Astrocyte of the spinal cord (primary cell): Measurements from ENCODE around the gene NRXN2.

ENCODE experiments used
- DNase-seq: peaks from one replicate; pipeline ENCODE4 v3.0.0; 2011; ENCODE audit warnings: low read depth, low spot score
- H3K4me3 ChIP-seq: 2 replicates; pipeline ENCODE4 v1.5.1; 2011; ENCODE audit warnings: low read depth, mild to moderate bottlenecking, low read length, moderate library complexity
- CTCF ChIP-seq: IDR thresholded peaks from 2 replicates; pipeline ENCODE4 v1.5.1; 2012; ENCODE audit warnings: low read depth, mild to moderate bottlenecking, low read length, inconsistent platforms
- in situ Hi-C: cut with HindIII; loops from 2 replicates; pipeline ENCODE4 v1.10.0; 2017; ENCODE audit warnings: low sequenced_read_pairs

NRXN2 gene

GRCh38 chr11:64759131-64759721 lies 36.2 kb upstream of the NRXN2 start:
- H3K4me3 ChIP-seq: no peak overlapping the region
- no peak for TF ChIP-seq CTCF
- in situ Hi-C loops: no loop called here
- no peak for DNase-seq

GRCh38 chr11:64758330-64759079 lies 35.5 kb upstream of the NRXN2 start:
- no peak for DNase-seq
- in situ Hi-C loops: no loop called here
- H3K4me3 ChIP-seq: no peak overlapping the region
- TF ChIP-seq CTCF: no peak

GRCh38 chr11:64757549-64758329 lies 34.7 kb upstream of the NRXN2 start:
- DNase-seq: no peak
- in situ Hi-C loops: no loop called here
- no peak for TF ChIP-seq CTCF
- no peak overlapping the region for H3K4me3 ChIP-seq

- TF ChIP-seq CTCF: no peak
- in situ Hi-C loops: no loop called here
- no peak overlapping the region for H3K4me3 ChIP-seq
- no peak for DNase-seq
These were observed 32.8 kb upstream of the NRXN2 start for GRCh38 chr11:64755681-64756361.

GRCh38 chr11:64754919-64755662 lies 32.1 kb upstream of the NRXN2 start:
- in situ Hi-C loops: no loop called here
- DNase-seq: no peak
- TF ChIP-seq CTCF: no peak
- H3K4me3 ChIP-seq: no peak overlapping the region
